ENCODE data around the gene KCND2. TPM values are rescaled to one million over a fixed set of nuclear protein-coding genes. Genes with fewer than 3 reads are reported as not detected.
"Not testable (repeated sequence)": the region's sequence is repeated elsewhere in the genome, so short reads cannot be mapped to it uniquely, and the experiment has no call there.

KCND2 gene
- total and polyA plus RNA-seq, 2 of the 8 experiments (the other 6 are each of a cell fraction or from before 2014, with no cell fraction given): 4.6 to 7.7 TPM

DNA sequence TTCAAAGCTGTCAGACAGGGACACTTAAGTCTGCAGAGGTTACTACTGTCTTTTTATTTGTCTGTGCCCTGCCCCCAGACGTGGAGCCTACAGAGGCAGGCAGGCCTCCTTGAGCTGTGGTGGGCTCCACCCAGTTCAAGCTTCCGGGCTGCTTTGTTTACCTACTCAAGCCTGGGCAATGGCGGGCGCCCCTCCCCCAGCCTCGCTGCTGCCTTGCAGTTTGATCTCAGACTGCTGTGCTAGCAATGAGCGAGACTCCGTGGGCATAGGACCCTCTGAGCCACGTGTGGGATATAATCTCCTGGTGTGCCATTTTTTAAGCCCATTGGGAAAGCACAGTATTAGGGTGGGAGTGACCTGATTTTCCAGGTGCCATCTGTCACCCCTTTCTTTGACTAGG lies 32.6 kb upstream of the KCND2 start:
- H3K79me1 ChIP-seq (ENCODE audit: low read depth, low read length); H3K79me2 ChIP-seq (ENCODE audit: control insufficient read depth in 1 of 2, insufficient read depth in 2 of 2, low read length in 2 of 2); DNase-seq (ENCODE audit: low read depth in 1 of 2, low spot score in 2 of 2); H2BK15ac ChIP-seq (ENCODE audit: low read length); H3K4me3 ChIP-seq (ENCODE audit: extremely low read depth in 1 of 4, insufficient read depth in 2 of 4, low read depth in 3 of 4, low read length in 4 of 4); H3K4ac ChIP-seq (replicated peaks; ENCODE audit: insufficient read length, low read depth, low read length); H3K14ac ChIP-seq (ENCODE audit: insufficient read length); H4K91ac ChIP-seq (replicated peaks; ENCODE audit: insufficient read length, low read length); H3K27ac ChIP-seq (ENCODE audit: low read depth, low read length); H2BK12ac ChIP-seq (ENCODE audit: low read depth, low read length); H3K4me2 ChIP-seq (ENCODE audit: insufficient read depth in 1 of 2, low read depth in 2 of 2, low read length in 2 of 2); H4K5ac ChIP-seq (ENCODE audit: insufficient read length, low read depth, low read length); H3K36me3 ChIP-seq (ENCODE audit: control insufficient read depth in 2 of 4, insufficient read depth in 4 of 4, low read length in 3 of 4); H3K27me3 ChIP-seq (replicated peaks in 1 of 4; ENCODE audit: control insufficient read depth in 3 of 4, extremely low read depth in 1 of 4, insufficient read depth in 3 of 4, low read length in 3 of 4); H2BK5ac ChIP-seq (ENCODE audit: low read depth, low read length); H4K8ac ChIP-seq (ENCODE audit: extremely low read depth, insufficient read depth, low read length); POLR2A ChIA-PET (ENCODE audit: partially characterized antibody); H3K9ac ChIP-seq (replicated peaks in 1 of 4; ENCODE audit: extremely low read depth in 1 of 4, low read depth in 3 of 4, low read length in 3 of 4); H3K9me3 ChIP-seq (ENCODE audit: insufficient read depth in 2 of 2, low read depth in 1 of 2, low read length in 1 of 2); H2AFZ ChIP-seq (ENCODE audit: low read length); H2AK5ac ChIP-seq (ENCODE audit: low read depth, low read length); H3K18ac ChIP-seq (ENCODE audit: extremely low read depth, low read length); H3K56ac ChIP-seq (replicated peaks; ENCODE audit: insufficient read length, low read depth, low read length); CTCF ChIA-PET (ENCODE audit: partially characterized antibody); FAIRE-seq; H2BK120ac ChIP-seq (replicated peaks; ENCODE audit: low read depth, low read length); H4K20me1 ChIP-seq (replicated peaks in 1 of 2; ENCODE audit: control insufficient read depth in 1 of 2, insufficient read depth in 2 of 2, low read length in 2 of 2); H2BK20ac ChIP-seq (ENCODE audit: low read length); H3K4me1 ChIP-seq (replicated peaks in 1 of 4; ENCODE audit: control insufficient read depth in 3 of 4, insufficient read depth in 4 of 4, low read length in 3 of 4); H3K23ac ChIP-seq (ENCODE audit: insufficient read length); H3K23me2 ChIP-seq (ENCODE audit: low read depth, low read length): not testable (repeated sequence)
- WGBS, 2 experiments (ENCODE audit: extremely low coverage in 1 of 2, insufficient coverage in 1 of 2, insufficient read length in 1 of 2, insufficient replicate concordance in 2 of 2, low coverage in 1 of 2, low lambda C conversion rate in 2 of 2, missing lambda C conversion rate in 1 of 2): 94% methylated on average over 7 of the region's 8 CpGs; no CpG with 5 or more reads in 1 of the 2 experiments
